Cardiac fibroblast (primary cell): ENCODE data around the gene MROH7.

Experiments
- DNase-seq, 2 donors: peaks; one replicate each; pipeline versions ENCODE4 v3.0.0 to v3.0.0-alpha.2; 2010; ENCODE audit warnings: low read depth in 2 of 2
- H3K4me3 ChIP-seq, 2 donors: replicated peaks in 1 of 2; 1 replicate in 1 of 2; 2 replicates in 1 of 2; pipeline ENCODE4 v1.5.1; 2011; ENCODE audit warnings: low read depth in 2 of 2, low read length in 2 of 2, mild to moderate bottlenecking in 2 of 2, moderate library complexity in 1 of 2
- TF ChIP-seq, protein P1 (sequence below): IDR thresholded peaks from one replicate; pipeline ENCODE4 v1.5.1; 2011; ENCODE audit warnings: low read depth, mild to moderate bottlenecking, low read length, inconsistent platforms

Gene MROH7

DNA sequence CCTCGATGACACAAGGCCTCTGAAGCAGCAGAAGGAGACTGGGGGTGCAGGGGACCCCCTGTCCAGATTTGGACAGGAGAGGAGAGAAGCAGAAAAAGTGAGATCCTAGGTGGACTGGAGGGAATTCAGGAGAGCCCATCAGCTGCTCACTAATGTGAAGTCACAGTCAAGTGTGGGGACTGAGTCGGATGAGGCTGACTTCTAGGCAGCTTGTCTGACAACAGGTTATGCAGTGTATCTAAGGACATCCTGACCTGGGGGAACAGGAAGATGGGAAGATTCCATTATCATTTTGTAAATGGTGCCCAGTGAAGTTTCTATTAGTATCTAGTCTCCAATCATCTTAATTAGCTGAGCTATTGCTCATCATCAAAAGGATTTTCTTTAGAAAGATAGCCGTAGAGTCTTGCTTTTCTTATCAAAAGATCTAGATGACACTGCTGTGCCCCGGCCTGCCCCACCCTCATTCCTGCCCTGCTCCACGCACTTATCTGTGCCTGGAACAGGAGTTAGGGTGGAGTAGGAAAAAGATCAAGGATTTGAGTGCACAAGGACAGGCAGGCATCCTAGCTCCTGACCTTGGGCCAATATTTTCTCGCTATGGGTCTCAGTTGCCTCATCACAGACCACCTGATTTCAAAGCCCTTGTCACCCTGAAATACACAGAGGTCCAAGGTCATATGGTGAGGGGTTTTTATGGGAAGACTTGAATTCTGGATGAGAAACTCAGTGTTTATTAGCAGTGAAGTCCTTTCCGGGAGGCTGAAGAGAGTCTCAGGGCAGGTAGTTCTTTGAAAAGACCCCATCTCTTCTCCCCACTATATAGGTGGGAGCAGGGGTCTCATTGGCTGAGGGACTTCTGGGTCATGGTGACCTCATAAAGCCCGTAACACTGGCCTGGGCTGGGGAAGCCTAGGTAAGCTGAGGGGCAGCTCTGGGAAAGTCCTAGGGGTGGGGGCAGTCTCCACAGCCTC is at the start of gene MROH7:
Gene MROH7, plus strand, starts transcription at position 924 of the 974 bp plus-strand sequence. CDS start 11,141 bp downstream, outside the sequence.
- no peak within 1 kb of the TSS for H3K4me3 ChIP-seq
- TF ChIP-seq, protein P1, sequence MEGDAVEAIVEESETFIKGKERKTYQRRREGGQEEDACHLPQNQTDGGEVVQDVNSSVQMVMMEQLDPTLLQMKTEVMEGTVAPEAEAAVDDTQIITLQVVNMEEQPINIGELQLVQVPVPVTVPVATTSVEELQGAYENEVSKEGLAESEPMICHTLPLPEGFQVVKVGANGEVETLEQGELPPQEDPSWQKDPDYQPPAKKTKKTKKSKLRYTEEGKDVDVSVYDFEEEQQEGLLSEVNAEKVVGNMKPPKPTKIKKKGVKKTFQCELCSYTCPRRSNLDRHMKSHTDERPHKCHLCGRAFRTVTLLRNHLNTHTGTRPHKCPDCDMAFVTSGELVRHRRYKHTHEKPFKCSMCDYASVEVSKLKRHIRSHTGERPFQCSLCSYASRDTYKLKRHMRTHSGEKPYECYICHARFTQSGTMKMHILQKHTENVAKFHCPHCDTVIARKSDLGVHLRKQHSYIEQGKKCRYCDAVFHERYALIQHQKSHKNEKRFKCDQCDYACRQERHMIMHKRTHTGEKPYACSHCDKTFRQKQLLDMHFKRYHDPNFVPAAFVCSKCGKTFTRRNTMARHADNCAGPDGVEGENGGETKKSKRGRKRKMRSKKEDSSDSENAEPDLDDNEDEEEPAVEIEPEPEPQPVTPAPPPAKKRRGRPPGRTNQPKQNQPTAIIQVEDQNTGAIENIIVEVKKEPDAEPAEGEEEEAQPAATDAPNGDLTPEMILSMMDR = no peak
- DNase-seq = no peak

DNA sequence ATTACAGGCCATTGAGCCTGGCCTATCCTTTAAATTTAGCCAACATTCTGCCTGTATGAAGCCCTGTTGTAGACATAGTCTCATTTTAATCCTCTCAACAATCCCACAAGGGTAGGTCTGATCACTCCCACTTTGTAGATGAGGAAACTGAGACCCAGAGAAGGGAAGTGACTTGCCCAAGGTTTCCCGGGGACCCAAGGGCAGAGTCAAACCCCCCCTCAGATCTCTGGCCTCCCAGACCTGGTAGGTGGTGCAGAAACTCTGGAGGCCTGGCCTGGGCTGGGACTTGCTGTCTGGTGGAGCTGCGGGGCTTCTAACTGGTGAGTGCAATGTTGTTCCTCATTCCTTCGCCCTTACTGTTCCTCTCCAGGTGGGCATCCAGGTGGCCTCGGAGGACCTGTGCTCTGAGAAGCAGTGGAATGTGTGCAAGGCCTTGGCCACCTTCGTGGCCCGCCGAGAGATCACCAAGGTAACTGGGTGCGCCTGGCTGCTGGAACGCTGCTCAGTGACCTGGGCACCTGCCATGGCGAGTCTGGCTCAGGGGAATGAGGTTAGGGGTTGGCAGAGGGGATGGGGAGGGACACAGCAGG is 47.9 kb upstream of the MROH7 start:
- DNase-seq = no peak
- TF ChIP-seq, protein P1 = no peak
- no peak overlapping the region for H3K4me3 ChIP-seq

DNA sequence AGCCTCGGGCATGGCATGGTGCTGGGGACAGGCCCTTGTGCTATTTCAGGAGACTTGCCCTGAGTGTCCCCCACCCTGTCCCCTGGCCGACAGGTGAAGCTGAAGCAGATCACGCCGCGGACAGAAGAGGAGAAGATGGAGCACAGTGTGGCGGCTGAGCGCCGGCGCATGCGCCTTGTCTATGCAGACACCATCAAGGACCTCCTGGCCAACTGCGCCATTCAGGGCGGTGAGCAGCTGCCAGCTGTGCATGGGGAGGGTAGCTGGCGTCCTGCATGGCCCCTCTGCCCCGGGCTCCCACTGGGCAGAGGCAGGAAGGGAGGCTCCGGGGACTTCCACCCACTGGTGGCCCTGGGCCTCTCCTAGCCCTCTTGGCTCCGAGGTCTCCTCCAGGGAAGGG is 47.1 kb upstream of the MROH7 start:
- no peak for DNase-seq
- TF ChIP-seq, protein P1 = no peak
- no peak overlapping the region for H3K4me3 ChIP-seq

DNA sequence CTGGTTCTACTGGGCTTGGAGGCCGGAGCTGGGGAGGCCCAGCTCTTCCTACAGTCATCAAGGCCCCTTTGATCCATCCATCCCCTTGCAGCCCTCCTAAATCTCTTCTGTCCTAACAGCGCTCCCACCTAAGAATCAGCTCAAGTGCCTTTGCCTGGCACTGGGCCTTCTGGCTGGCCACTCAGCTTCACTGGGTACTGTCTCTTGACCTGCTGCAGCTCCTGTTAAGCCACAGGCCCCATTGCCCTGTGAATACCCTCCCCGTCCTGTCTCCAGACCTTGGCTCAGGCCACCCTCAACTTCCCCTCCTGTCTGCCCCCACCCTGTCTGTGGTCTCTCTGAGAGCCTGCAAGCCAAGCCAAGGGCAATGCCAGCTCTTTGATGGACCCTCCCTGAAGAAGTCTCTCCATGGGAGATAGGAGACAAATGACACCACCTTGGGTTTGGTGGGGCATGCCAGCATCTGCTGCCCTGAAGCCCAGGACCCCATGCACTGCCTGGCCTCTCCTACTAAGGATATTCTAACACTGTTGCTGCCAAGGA is 45.6 kb upstream of the MROH7 start:
- DNase-seq = no peak
- H3K4me3 ChIP-seq = no peak overlapping the region
- TF ChIP-seq, protein P1 = no peak

DNA sequence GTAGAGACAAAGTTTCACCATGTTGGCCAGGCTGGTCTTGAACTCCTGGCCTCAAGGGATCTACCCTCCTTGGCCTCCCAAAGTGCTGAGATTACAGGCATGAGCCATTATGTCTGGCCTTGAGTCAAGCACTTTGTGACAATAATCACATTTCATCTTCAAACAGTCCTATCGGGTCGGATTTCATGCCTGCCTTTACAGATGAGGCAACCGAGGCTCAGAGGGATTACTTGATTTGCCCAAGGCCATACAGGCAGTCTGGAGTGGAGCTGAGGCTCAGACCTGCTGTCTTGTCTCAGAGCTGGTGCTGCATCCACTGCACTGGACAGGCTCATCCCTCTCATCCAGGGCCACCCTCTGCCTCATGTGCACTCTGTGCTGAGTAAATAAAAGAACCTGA is 44.8 kb upstream of the MROH7 start:
- TF ChIP-seq, protein P1 = no peak
- no peak for DNase-seq
- H3K4me3 ChIP-seq = no peak overlapping the region

DNA sequence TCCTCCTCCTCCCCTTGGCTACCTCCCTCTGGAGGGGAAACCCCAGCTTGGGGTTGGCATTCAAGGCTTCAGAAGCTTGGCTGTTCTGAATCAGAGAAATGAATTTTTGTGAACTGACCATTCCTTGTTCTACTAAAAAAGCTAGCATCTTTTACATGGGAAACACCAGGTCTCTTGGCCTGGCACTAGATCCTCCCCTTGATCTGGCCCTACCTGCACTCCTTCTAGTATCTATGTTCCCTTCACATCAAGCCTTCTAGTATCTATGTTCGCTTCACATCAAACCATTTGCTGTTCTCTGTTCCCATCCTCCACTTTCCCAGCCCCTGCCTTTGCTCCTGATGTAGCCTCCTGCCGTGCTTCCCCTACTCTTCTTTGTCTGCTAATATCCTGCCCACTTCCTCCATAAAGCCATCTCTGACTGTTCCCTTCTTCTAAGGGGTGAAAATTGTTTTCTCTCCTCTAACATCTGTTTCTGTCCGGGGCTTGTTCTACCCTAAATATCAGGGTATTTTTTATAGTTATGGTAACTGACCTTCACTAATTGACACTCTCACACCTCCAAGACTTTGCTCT is 44.0 kb upstream of the MROH7 start:
- TF ChIP-seq, protein P1 = no peak
- DNase-seq = no peak
- no peak overlapping the region for H3K4me3 ChIP-seq
